GM21528 (cell line): ENCODE results near the gene UBXN11.
"Not testable (repeated sequence)": the region's sequence is repeated elsewhere in the genome, so short reads cannot be mapped to it uniquely, and the experiment has no call there.

Source experiments
- ATAC-seq: cut with Tn5 transposase; IDR thresholded peaks from one replicate; pipeline ENCODE4 v1.9.1; 2021; ENCODE audit warnings: mild to moderate bottlenecking, moderate library complexity; ENCODE audit not compliant: unreplicated experiment, low FRiP score

The UBXN11 gene

DNA sequence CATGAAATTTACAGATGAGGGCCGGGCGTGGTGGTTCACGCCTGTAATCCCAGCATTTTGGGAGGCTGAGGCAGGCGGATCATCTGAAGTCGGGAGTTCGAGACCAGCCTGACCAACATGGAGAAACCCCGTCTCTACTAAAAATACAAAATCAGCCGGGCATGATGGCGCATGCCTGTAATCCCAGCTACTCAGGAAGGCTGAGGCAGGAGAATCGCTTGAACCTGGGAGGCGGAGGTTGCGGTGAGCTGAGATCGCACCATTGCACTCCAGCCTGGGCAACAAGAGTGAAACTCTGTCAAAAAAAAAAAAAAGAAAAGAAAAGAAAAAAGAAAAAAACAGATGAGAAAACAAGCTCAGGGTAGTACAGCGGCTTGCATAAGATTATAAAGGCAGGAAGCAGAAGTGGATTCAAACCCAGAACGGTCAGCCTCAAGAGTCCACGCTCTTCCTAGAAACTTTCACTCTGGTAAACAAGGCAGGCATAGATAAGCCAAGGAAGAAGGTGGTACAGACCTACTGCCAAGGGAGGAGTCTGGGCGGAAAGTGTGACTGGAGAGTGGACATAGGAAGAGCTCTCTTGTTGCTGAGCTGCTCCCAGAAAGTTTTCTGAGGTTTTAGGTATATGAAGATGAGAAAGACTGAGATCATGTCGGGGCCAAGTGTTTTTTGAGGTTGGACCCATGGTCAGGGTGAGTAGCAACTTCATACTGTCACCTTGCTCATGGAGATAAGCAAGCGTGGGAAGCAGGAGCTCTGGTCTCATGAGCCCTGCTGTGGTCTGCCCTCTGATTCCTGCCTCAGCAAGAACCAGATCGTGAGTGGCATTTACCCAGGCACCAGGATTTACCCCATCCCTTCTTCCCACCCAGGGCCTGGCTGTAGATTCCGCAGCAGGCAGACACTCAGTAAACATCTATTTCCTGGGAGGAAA, 1.8 kb upstream of the UBXN11 start:
- ATAC-seq, result not testable (repeated sequence)

DNA sequence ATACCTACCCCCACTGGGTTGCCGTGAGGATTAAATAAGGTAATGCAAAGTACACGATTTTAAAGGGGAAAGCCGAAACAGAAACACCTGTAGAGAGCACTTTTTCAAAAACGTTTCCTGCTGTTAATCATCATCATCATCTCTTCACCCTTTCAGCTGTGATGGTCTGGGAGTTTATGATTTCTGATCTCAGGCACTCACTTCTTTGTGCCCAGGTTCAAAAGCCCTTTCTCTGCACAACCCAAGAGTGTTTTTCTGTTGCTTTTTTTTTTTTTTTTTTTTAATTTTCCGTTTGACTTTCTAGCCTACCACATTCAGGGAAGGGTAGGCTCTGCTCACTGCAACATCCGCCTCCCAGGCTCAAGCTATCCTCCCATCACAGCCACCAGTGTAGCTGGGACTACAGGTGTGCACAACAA, 936 bp upstream of the UBXN11 start:
- no peak for ATAC-seq

DNA sequence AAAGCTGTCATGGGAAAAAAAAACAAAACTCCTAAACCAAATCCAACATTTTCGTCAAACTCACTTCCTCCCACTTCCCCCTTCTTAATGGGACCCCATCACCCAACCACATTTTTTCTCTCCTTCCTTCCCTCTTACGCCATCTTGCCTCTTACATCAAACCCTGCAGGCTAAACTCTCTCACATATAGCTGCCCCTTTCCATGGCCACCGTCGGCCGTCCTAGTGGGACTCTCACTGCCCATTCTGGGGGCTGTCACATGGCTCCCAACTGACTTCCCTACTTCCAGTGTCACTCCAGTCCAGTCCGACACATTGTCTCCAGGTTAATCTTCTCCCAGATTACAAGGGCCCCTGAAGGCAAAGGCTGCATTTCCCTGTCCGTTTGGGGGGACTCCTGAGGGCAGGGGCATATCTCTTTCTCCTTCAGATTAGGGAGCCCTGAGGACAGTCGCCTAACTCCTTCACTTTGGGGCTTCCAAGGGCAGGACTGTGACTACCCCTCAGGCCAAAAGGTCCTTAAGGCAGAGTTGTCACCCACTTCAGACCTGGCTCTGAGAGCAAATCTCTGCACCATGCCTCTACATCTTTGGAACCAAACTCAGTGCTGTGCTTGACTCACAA, 658 bp downstream of the UBXN11 start:
- peak; percentile 11 for ATAC-seq

DNA sequence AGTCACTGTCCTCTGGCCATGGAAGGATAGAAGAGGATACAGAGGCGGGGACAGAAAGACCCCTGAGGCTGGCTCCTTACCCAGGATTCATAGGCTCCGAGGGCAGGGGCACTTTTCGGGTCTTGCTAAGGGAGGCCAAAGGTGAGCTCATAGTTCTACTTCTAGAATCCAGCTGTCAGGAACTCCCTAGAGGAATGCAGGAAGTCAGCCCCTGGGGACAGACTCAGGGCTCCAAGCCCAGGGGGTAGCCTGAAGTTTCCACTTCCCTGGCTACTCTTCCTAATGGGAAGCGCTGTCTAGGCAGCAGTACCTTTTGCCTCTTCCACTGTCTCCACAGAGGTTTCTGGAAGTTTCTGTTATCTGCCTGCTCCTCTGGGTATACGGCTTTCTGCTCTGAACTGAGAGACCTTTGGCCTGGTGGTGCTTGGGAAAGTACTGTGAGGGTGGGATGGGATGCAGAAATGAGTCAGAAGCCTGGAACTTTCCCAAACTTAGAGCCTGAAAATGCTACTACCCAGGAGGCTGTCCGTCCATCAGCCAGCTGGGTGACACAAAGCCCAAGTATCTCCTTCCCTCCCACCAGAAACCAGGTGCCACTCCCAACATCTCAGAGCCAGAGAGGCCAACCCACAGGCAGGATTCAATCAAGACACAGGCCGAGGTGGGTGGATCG, 3.6 kb downstream of the UBXN11 start:
- no peak for ATAC-seq

DNA sequence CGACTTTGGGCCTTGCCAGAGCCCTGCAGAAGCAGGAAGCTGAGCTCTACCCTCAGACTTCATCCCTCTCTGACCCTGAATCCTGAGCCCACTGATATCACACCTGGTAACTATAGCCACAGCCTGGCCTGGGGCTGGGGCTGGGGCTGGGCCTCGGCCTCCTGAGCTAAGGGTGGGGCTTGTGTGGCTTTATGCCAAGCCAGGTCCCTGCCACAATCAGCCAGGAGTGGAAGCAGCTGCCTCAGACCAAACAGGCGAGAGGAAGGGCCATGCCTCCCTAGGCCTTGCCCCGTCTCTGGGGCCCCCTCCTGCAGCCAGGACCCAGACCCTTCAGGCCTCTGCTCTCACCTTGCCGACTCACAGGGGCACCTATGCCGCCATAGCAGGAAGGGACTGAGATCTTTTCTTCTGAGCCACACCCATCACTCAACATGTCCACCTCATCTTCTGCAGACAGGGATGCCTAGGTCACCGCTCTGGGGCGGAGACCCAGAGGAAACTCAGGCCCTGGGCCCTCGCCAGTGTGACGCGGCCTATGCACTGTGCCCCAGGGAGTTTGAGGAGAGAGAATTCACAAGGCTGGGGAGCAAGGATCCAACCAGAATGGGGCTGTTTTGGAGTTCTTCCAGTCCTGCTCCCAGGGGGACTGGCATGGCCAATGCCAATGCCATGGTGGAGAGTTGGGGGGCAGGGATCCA, 5.7 kb downstream of the UBXN11 start:
- ATAC-seq, result no peak

DNA sequence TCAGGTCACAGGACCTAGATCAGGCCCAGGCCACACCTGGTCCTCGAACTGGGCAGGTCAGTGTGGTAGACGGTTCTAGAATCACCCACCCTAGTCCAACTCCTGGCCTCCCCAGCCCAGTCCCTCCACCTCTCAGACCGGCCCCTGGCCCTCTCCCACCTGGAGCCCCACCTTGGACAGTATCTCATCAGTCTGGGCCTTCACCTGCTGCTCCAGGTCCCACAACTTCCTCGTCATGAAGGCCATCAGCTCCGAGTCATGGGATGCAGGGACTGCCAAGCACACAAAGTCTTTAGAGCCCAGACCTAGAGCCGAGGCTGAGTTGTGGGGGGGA, 8.7 kb downstream of the UBXN11 start:
- ATAC-seq, result no peak

DNA sequence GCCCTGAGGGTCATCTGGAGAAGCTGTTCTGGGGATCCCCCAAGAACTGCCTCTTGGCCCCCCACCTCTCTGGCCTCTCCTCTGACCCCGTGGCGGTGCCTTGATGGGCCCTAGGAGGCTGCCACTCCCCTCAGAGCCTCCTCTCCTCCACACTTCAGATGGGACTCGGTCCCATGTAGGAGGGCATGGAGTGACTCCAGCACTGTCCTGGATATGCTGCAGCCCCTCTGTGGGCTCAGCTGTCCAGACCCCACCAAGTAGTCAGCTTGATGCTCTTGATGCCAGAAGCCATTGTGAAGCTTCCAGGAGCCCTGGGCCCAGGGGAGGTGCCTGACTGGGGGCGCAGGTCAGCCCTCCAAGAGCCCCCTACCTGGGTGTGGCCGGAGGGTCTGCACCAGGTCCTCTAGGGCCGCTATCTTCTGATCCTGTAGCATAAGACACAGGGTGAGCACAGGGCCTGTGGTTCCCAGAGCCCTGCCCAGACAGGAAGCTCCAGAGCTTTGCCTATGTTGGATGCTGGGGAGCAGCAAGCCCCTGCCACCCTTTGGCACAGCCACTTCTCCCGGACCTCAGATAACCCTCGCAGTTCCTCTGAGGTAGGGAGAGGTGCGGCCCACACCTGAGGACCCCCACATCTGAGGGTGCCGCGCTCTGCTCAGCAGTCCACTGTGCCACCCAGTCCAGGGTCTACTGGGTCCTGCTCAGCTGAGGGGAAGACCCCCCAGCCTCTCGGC, 9.2 kb downstream of the UBXN11 start:
- ATAC-seq, result no peak

DNA sequence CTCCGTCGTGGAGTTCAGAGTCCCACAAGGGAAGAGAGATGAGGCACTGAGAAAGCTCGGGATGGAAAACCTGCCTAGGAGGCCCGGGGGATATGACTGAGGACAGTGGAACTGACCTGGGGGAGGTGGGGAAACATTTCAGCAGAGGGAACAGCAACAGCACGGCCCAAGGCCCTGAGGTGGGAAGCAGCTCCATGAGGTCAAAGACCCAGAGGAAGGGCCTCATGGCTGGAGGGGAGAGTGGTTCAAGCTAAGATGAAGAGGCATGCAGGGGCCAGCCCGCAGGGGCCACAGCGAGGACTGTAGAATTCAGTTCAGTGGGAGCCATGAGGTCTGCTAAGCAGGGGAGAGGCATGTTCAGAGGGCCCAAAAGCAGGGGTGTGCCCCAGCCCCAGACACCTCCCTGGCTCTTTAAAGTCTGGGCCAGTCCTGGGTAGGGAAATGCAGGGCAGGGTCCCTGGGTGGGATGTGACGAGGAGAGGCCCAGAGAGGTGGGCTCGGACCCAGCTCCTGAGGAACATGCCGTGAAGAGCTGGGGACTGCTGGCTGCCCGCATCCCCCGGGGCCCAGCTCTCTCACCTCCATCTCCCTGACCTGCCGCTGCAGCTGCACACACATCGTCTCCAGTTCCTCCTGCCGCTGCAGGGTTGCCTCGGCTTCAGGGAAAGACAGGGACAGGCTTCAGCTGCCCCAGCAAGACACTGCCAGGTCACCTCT, 9.9 kb downstream of the UBXN11 start:
- no peak for ATAC-seq

DNA sequence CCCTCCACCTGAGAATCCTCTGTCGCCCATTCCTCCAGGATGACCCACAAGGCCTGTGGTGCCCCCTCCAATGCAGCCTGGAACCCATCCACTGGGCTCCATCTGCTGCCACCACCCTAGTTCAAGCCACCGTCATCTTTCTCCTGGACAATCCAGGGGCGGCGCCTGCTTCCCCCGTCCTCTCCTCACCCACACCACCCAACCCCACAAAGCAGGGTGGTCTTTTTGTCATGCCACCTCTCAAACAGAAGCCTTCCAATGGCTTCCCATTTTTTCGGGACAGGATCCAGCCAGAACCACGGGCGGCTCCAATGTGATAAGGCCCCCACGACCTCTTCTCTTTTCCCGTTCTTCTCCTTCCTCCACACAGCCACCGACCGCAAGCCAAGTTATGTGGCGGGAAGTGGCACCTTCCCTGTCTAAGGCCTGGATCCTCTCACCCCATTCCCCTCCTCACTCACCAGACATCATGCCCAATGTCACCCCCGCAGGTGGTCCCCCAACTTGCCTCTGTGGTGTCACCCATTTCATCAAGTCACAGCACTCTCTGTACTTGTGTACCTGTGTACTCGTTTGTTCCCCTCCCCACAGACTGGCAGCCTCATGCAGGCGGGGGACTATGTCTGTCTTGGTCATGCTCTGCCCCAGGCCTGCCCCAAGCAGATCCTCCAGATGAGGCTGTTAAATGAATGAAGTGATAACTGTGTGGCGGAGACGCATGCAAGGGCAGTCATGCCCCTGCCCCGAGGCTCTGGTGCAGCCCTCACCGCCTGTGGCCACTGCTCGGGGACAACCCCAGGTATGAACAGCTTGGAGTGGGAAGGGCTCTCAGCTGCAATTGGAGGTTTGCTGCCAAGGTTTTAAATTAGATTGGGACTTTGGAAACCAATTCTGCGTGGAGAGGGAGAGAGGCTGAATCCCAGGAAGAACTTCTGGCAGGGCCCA, 11.0 kb downstream of the UBXN11 start:
- ATAC-seq, result no peak

DNA sequence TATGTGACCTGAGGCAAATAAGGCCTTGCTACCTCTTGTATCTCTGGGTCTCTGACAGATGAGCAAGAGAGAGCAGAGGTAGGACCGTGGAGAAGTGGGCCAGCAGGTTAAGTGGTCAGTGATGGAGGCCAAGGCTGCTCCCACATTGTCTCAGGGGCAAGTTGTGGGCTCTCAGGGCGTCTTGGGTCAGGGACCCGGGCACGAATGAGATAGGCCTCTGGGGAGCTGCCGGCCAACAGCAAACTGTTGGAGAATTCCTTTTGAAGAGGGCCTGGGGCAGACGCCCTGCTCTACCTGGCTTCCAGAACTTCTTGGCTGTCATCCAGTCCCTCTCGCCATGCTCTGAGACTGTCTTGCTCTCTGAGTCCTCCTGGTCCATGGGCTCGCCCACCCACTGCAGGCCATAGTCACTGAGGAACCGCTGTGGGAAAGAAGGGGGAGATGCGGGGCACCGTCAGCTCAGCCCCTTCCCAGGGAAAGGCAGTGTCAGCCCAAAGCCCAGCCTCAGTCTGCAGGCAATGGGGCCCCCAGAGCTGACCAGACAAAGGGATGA, 12.4 kb downstream of the UBXN11 start:
- no peak for ATAC-seq

DNA sequence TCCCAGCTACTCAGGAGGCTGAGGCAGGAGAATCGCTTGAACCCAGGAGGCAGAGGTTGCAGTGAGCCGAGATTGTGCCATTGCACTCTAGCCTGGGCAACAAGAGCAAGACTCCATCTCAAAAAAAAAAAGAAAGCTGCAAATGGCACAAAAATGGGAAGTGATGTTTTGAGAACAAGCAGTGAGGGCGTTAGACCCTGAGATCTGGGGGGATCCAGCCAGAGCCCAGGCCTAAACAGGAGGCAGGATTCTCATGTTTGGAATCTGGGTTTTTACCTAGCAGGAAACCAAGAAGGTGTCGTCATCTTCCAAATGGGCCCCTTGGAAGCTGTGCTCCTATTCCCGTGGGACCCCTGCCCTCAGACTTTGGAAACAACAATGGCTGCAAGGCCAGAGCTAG, 13.7 kb downstream of the UBXN11 start:
- ATAC-seq, result not testable (repeated sequence)

DNA sequence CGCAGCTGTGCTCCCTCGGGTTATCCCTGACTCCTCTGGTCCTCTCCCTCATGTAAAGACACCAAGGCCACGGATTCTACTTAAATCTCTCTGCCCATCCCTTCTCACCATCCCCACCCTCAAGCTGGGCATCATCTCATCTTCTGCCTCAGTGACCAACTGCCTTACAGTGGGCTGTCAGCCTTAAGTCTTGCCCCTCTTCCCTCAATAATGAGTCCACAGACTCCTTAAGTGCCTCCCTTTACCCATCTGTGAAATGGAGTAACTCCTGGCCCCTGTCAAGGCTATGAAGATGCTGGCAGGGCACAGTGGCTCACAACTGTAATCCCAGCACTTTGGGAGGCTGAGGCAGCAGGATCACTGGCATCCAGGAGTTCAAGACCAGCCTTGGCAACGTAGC, 14.5 kb downstream of the UBXN11 start:
- ATAC-seq, result no peak

DNA sequence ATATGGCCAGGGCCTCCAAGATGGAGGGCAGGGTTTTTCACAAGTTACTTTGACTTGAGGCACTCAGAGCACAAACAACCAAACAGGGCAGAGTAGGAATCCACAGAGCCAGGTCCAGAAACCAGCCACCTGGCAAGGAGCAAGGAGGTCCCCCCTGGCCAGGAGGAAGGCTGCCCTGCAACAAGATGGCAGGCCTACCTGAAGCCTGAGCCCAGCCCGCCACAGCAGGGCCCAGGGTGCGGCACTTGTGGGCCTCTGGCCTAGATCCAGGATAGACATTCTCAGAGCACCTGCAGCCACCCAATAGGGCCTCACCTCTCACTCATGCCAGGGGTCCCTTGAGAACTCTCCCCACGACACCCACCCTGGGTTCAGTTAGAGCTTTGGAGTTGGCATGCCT, 15.0 kb downstream of the UBXN11 start:
- ATAC-seq, result no peak

DNA sequence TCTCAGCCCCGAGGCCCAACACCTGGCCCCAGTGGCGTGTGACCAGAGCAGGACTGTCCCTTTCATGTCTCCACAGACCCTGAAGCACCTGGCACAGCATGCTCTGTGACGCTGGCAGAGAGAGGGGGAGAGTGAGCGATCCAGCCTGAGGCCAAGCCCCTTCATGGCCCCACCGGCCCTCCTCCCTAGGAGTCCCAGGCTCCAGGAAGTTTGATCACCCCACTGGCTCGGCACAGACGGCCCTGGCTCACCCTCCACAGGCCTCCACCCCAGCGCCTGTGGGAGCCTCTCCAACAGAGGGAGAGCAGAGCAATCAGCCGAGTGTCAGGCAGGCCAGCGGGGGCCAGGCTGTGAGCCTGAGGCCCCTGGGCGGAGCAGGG, 15.6 kb downstream of the UBXN11 start:
- ATAC-seq, result no peak

DNA sequence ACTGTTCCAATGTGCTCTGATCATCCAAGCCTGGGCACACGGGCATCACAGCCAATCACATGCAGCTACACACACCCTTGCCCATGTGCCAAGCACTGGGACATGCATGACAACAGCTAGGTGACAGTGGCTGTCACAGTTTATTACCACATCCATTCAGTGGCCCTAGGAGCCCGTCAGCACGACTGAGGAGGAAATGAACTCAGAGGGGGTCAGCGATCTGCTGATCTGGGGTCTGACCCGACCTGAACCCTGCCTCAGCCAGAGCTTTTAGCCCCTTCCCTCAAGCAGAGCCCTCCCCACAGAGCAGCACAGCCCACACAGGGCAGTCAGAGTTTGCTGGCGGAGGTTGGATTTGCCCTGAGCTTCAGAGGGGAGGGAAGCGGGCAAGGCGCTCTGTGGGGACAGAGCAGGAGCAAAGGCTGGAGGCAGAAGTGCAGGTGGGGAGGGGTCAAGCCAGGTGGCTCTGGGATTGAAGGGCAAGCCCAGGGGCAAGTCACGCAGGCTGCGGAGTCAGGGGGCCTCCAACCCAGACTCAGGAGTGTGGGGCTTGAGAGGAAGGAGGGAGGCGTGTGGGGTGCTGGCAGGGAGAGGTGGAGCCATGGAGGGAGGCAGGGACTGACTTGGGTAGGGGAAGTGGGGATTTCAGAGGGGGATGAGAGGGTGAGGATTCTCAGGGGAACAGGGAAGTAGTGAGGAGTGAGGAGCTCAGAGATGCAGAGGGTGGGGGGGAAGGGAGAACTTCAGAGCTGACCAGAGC, 16.1 kb downstream of the UBXN11 start:
- no peak for ATAC-seq

DNA sequence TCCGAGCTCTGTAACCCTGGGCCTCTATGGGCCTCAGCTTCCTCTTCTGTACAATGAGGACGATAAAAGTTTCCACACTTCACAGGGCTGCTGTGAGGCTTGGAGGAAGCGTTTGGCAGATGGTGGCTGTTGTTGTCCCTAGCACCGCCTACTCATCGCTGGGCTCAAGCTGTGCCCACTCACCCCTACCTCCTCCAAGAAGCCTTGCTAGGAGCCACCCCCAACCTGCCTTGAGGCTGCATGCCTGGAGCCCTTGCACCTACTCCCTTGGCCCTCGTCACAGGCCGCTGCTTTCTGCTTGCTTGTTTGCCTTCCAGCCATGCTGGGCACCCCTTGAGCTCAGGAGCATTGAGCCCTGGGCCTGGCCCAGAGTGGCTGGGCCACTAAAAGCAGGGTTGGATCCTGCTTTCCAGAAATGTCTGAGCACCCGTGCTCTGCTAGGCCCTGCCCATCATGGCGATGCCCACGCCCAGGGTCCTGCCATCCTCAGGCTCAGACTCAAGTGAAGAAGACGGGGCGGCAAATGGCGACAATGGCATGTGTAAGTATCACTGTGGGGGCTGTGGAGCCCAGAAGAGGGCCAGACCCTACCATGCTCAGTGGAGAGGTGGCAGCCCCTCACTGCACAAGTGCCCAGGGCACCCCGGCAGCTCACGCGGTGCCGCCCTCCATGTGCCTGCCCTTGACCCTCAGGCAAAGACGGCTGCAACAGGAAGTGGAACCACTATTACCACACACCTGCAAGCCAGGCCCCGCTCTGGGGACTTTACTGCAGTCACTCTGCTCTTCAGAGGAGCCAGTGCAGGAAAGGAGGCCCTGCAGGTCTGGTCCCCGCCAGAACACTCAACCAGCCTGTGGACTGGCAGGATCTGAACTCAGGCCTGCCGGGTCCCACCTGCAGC, 17.0 kb downstream of the UBXN11 start:
- no peak for ATAC-seq
